ENCODE results near the gene BORA.

GRCh38 chr13:72792640-72793039, 64.9 kb downstream of the BORA start:
- TF ChIP-seq CTCF (conservative IDR thresholded peaks at IDR 0.05; ENCODE audit: low read depth, low read length) (no peak), EZH2 (IDR thresholded peaks at IDR 0.05; ENCODE audit: low read length, unreplicated experiment) (no peak), EZH2phosphoT487 (IDR thresholded peaks at IDR 0.05; ENCODE audit: borderline replicate concordance, low read length) (no peak)

All from PC-3 (cell line).